HG02870 (cell line): ENCODE measurements around the gene LIN7B.
"Not testable (repeated sequence)": the region's sequence is repeated elsewhere in the genome, so short reads cannot be mapped to it uniquely, and the experiment has no call there.

Source experiments
- ATAC-seq: cut with Tn5 transposase; IDR thresholded peaks from one replicate; pipeline ENCODE4 v1.9.1; 2021; ENCODE audit warnings: mild to moderate bottlenecking, moderate library complexity; ENCODE audit not compliant: unreplicated experiment

The LIN7B gene

DNA sequence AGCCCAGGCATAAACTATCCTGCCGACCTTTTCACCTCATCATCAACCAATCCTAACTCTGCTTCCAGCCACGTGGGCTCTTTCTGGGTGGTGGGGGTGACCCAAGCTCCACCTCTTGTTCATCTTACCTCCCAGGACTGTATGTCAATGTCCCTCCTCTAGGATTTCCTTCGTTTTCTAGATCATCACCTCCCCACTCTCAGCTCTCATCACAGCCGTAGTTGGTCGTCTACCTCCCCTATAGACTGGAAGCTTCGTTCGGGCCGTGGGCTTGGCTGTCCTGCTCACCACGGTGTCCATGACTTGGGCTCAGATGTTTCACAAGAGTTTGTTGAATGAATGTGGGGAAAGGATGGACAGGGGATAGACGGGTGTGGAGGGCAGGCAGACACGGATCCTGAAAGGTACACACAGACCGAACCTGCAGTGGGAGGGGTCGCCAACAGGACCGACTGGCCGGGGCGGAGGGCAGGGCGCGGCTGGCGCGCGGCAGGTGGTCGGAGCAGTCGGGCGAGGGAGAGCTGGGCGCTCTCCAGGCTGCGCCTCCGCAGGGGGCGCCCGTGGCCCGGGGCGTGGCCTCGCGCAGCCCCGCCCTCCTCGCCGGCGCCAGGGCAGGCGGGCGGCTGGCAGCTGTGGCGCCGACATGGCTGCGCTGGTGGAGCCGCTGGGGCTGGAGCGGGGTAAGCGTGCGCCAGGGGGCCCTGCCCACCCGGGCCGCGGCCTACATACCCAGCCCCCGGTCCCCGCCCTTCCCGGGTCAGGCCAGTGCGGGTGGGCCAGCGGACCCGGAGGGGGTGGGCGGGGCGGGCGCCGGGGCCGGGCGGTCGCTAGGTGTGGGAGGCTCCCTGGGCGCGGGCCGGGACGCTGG, at the start of gene LIN7B:
LIN7B (plus strand) TSS at position 609 of the 868 bp plus-strand sequence; CDS start at position 644, 35 bp downstream.
- no peak for ATAC-seq

DNA sequence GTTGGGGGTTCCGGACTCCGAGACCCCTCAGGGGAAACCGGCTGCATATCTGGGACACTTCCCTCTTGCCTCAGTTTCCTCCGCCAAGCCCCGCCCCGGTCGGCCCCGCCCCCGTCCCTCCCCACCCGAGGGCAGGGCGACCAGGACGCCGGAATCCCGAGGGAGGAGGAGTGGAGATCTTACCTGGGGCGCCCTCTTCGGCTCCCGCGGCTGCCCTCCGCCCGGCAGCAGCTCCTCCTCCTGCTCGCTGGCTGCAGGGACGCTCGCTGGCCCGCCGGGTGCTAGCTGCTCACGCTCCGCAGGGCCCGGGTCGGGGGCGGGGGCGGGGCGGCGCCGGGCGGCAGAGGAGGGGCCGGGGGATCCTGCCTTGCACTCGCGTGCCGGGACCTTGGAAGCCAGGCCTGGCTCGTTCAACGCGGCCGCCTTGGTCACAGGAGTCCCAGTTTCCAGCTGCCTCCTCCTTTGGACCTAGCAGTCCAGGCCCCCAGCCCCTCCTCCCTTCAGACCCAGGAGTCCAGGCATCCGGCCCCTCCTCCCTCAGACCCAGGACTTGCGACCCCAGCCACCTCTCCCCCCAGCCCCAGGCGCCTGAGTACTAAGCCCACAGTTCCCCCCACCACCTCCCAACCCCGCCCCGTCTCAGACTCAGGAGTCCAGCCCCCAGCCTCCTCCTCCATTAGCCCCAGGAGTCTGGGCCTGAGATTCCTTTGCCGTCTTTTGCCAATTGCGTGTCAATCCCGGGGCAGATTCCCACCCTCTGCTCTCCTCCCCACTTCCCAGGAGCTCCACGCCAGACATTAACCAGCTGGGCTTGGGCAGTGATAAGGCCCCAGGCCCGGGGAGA, 49.2 kb upstream of the LIN7B start, which contains the start of gene NTF4:
NTF4 (minus strand) TSS at position 51 of the 844 bp plus-strand sequence. CDS start 2,821 bp downstream, outside the sequence.
- no peak for ATAC-seq

DNA sequence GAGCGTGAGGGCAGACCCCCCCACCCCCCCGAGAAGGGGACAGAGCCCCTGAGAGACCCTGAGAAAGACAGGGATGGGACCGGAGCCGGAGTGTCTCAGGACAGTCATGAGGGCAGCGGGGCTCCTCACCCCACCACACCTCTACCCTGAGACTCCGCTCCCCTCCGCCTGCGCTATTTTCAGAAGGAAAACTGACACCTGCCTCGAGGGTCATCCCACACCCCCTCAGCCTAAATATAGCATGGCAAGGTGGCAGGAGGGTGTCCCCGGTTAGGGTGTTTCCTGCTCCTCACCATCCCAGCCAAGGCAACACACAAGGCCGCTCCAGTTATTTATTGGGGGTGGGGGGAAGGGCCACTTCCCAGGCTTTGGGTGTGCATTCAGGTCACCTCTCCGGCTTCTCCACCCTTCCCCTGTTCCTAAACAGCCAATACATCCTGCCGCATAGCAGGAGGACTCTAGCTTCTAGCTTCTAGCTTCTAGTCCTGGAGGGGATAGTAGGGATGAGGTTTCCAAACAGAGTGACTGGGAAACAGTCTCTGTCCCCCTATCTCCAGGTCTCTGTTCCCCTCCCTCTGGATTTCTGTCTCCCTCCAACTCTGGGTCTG, 48.2 kb upstream of the LIN7B start:
- ATAC-seq = no peak

DNA sequence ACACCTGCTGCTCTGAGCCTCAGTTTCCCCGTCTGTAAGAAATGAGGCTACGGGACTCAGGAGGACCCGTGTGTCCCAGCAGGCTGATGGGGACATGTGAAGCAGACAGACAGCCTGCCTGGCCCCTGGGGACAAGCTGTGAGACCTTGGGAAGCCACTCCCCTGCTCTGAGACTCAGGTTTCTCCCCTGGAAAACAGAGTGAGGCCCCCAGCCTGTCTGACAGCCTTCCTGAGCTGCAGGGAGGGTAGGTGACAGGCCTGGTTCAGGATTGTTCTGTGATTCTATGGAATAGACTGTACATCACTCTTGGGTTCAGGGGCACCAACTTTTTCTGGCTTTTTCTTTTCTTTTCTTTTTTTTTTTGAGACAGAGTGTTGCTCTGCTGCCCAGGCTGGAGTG, 46.6 kb upstream of the LIN7B start:
- no peak for ATAC-seq

DNA sequence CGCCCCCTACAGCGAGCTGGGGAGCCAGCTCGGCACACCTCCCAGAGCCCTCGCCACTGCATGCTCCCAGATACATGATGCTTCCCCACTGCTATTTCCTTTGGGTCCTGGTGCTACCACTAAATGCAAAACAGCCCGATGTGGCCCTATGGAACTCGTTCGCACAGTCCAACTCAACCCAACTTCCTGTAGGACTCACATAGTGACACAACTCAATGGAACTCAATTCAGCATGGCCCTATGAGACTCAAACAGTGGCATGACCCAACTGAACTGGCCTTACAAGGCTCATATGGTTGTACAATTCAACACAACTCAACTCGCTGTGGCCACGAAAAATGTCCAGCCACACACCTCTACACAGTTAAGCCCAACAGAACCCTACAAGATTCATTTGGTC, 45.1 kb upstream of the LIN7B start:
- ATAC-seq = no peak

GRCh38 chr19:49070416-49070815, 43.8 kb upstream of the LIN7B start:
- ATAC-seq = no peak

GRCh38 chr19:49071860-49072547, 42.2 kb upstream of the LIN7B start:
- no peak for ATAC-seq

GRCh38 chr19:49073514-49074378, 40.4 kb upstream of the LIN7B start:
- no peak for ATAC-seq

GRCh38 chr19:49074869-49075268, 39.3 kb upstream of the LIN7B start:
- not testable (repeated sequence) for ATAC-seq

- ATAC-seq = no peak
These were observed 33.8 kb upstream of the LIN7B start for GRCh38 chr19:49080392-49080791.

GRCh38 chr19:49081273-49081672, 32.9 kb upstream of the LIN7B start:
- ATAC-seq = no peak

- no peak for ATAC-seq
These were observed 29.8 kb upstream of the LIN7B start for GRCh38 chr19:49084206-49085019.

GRCh38 chr19:49085020-49085867, 28.9 kb upstream of the LIN7B start, which contains the start of gene SNRNP70:
TSS of gene SNRNP70 (plus strand) at chr19:49085451. CDS start at chr19:49086415, 964 bp downstream.
- peak; percentile 81 for ATAC-seq

GRCh38 chr19:49085868-49086232, 28.3 kb upstream of the LIN7B start:
- no peak for ATAC-seq

DNA sequence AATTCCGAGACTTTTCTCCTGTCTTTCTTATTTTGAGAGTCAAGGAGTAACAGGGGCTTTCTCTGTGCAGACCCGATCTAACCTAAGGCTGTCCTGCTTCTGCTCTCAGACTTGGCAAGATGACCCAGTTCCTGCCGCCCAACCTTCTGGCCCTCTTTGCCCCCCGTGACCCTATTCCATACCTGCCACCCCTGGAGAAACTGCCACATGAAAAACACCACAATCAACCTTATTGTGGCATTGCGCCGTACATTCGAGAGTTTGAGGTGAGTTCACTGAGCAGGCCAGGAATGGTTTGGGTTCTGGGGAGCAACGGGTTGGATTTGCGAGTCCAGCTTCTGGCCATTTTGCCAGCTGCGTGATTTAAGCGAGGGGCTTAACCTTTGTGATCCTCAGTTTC, 27.9 kb upstream of the LIN7B start:
- no peak for ATAC-seq

DNA sequence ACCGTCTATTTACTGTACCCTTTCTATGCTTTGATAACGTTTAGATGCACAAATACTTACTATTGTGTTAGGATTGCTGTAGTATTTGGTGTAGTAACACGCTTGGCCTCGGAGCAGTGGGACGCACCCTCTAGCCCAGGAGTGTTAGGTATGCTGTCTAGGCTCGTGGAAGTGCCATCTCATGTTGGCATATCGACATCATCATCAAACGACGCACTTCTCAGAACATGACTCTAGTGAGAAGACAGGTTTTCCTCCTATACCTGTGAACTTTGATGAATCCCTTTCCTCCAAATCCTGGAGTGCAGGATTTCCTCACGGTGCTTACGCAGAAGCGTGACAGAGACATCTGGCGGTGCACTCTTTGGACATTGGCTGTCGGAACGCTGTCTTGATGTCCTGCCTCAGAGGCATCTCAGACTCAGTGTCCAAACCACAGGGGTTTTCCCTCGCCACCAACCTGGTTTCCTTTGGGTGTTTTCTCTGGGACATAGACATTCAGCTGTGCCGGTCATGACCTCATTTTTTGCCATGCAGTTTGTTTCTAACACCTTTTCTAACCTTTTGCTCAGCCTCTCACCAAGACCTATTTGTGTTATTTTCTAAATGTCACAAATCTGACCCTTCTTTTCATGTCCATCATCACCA, 22.7 kb upstream of the LIN7B start:
- no peak for ATAC-seq

DNA sequence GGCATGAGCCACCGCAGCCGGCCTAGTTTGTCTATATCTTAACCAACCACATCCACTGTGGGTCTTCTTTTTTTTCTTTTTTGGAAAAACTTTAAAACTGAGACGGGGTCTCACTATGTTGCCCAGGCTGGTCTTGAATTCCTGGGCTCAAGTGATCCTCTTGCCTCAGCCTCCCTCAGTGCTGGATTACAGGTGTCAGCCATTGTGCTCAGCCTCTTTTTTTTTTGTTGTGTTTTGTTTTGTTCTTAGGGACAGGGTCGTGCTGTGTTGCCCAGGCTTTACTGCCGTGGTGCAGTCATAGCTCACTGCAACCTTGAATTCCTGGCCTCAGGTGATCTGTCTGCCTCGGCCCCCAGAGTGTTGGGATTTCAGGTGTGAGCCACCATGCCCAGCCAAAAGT, 21.5 kb upstream of the LIN7B start:
- no peak for ATAC-seq
